CD8-positive, alpha-beta memory T cell (primary cell): Measurements from ENCODE around the gene REV3L. TPM values are rescaled to one million over a fixed set of nuclear protein-coding genes. Genes with fewer than 3 reads are reported as not detected.

ENCODE experiments used
- CTCF ChIA-PET: fragments of 350-600 bp; sonication (Branson Sonifier 250); formaldehyde crosslinking; loops from one replicate; lab custom pipeline; 2021; ENCODE audit warnings: antibody characterized with exemption; lab: Charles Lee
- POLR2A ChIA-PET: fragments of 350-600 bp; sonication (Branson Sonifier 250); formaldehyde crosslinking; loops from one replicate; lab custom pipeline; 2021; ENCODE audit warnings: antibody characterized with exemption; lab: Charles Lee
- DNase-seq, 5 donors: peaks; one replicate each; pipeline versions ENCODE4 v3.0.0 to v3.0.0-alpha.2; 2020 to 2022; ENCODE audit warnings: mixed read lengths in 1 of 5
- H3K27ac ChIP-seq: one replicate; pipeline ENCODE4 v1.7.0; 2013; ENCODE audit warnings: low read depth, mild to moderate bottlenecking, low read length, moderate library complexity
- H3K27me3 ChIP-seq: 2 replicates; pipeline ENCODE4 v1.7.0; 2013; ENCODE audit warnings: low read length, mild to moderate bottlenecking; ENCODE audit not compliant: insufficient read depth, poor library complexity, severe bottlenecking
- H3K36me3 ChIP-seq: 2 replicates; pipeline ENCODE4 v1.7.0; 2013; ENCODE audit warnings: mild to moderate bottlenecking, low read length, moderate library complexity; ENCODE audit not compliant: insufficient read depth
- H3K4me1 ChIP-seq: 2 replicates; pipeline ENCODE4 v1.7.0; 2013; ENCODE audit warnings: mild to moderate bottlenecking, low read length, moderate library complexity; ENCODE audit not compliant: insufficient read depth
- H3K4me3 ChIP-seq: 2 replicates; pipeline ENCODE4 v1.7.0; 2013; ENCODE audit warnings: mild to moderate bottlenecking, low read length
- H3K9me3 ChIP-seq: 2 replicates; pipeline ENCODE4 v1.7.0; 2013; ENCODE audit warnings: mild to moderate bottlenecking, low read length
- H3K27ac Mint-ChIP-seq, 8 donors: one replicate each; pipeline ENCODE4 v1.8.0; 2020 to 2021; ENCODE audit warnings: mixed read lengths in 8 of 8, mild to moderate bottlenecking in 6 of 8, inconsistent platforms in 3 of 8, moderate library complexity in 3 of 8
- H3K27me3 Mint-ChIP-seq, 2 donors: one replicate each; pipeline ENCODE4 v1.8.0; 2020 to 2021; ENCODE audit warnings: mixed read lengths in 2 of 2, mild to moderate bottlenecking in 1 of 2, moderate library complexity in 1 of 2
- H3K36me3 Mint-ChIP-seq, 3 donors: one replicate each; pipeline ENCODE4 v1.8.0; 2020 to 2021; ENCODE audit warnings: mixed read lengths in 3 of 3, inconsistent platforms in 1 of 3, mild to moderate bottlenecking in 1 of 3
- H3K4me1 Mint-ChIP-seq, 3 donors: one replicate each; pipeline ENCODE4 v1.8.0; 2020 to 2021; ENCODE audit warnings: mixed read lengths in 3 of 3, inconsistent platforms in 1 of 3, mild to moderate bottlenecking in 1 of 3
- H3K4me3 Mint-ChIP-seq, 7 donors: one replicate each; pipeline ENCODE4 v1.8.0; 2020 to 2021; ENCODE audit warnings: mixed read lengths in 7 of 7, mild to moderate bottlenecking in 6 of 7, moderate library complexity in 4 of 7, inconsistent platforms in 2 of 7
- H3K9me3 Mint-ChIP-seq, 5 donors: one replicate each; pipeline ENCODE4 v1.8.0; 2020 to 2022; ENCODE audit warnings: mixed read lengths in 5 of 5, mild to moderate bottlenecking in 3 of 5, moderate library complexity in 2 of 5, inconsistent platforms in 1 of 5
- polyA plus RNA-seq: library from polyadenylated mRNA; unstranded; fragments of 300-500 nt; fragmentation: Illumina TruSeq; gene quantifications from one replicate; pipeline ENCODE4 v1.2.3, GENCODE V29; 2021
- total RNA-seq, 2 experiments: library from RNA; stranded (reverse); gene quantifications; one replicate each; pipeline ENCODE4 v1.2.3, GENCODE V29; 2021

The REV3L gene
- total and polyA plus RNA-seq, 3 experiments from 2014 or later: 16.5 to 27.0 (median 20.8) TPM

DNA sequence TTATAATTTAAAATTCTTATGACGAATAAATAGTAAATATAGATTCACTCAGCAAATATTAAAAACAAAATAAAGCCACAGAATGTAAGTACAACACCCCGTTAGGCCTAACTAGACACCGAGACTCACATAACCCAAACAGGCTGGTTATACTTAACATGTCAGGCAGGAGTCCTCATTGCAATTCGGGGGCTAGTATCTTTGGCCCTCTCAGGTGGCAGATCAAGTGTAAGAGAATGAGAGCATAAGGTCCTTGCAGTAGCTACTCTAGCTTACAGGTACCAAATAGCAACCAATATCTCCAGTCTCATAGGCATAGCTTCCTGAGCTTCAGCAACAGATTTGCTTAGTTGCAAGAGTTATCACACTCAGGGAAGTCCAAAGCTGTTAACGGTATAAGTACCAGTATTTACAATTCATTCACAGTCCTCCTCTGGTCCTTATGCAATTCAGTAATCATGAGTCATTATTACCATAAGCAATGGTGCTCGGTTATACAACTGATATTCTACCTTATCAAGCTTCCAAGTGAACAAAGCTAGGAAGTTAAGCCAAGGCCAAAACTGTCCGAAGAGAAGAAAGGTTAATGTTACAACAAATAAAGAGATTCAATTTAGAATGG, 20.1 kb downstream of the REV3L start:
- Histone ChIP-seq H3K27me3 (no peaks in the 10 kb centered on the region), H3K4me3 (no peak overlapping the region), H3K9me3 (no peaks in the 10 kb centered on the region), H3K36me3 (no peaks in the 10 kb centered on the region), H3K4me1 (peaks cover 17% of the 10 kb centered on the region), H3K27ac (no peak overlapping the region)
- Mint-ChIP-seq H3K36me3 (peaks cover 19 to 28% (median 23%) of the 10 kb centered on the region in 3 donors), H3K27me3 (no peaks in the 10 kb centered on the region), H3K4me1 (peaks cover 34 to 59% (median 49%) of the 10 kb centered on the region in 3 donors), H3K9me3 (peaks cover 0 to 11% (median 8%) of the 10 kb centered on the region in 5 donors), H3K27ac (peak overlapping the region; percentile 1 to 67 (median 18)), H3K4me3 (peak overlapping the region in 2 of 7 donors; percentile 1 to 15)
- CTCF ChIA-PET: interaction anchor here (0.9 to 2.9 kb wide), 2 partner anchors 16 to 203 kb away, joined by 3 to 12 read pairs; a partner anchor contains a TSS
- no peak for DNase-seq
- POLR2A ChIA-PET: no interaction called here

DNA sequence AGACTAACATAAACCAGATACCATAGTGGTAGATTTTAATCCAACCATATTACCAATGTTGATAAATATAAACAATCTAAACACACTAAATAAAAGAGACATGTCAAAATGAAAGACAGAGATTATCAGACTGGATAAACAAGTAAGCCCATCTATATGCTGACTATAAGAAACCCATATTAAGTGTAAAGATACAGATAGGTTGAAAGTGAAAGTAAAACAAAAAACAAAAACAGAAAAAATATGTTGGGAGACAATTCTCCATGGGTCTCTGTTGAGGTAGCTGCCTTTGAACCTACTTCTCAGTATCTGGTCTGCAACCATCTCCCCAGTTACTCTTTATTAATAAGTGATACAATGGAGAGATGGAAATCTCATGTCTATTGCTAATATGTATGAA, 21.2 kb downstream of the REV3L start:
- Mint-ChIP-seq H3K36me3 (peaks cover 19 to 32% (median 27%) of the 10 kb centered on the region in 3 donors), H3K4me1 (peaks cover 38 to 57% (median 52%) of the 10 kb centered on the region in 3 donors), H3K9me3 (peaks cover 0 to 14% (median 8%) of the 10 kb centered on the region in 5 donors), H3K4me3 (peak overlapping the region; percentile 55 to 87 (median 72)), H3K27ac (peak overlapping the region; percentile 65 to 85 (median 82)), H3K27me3 (no peaks in the 10 kb centered on the region)
- ChIA-PET CTCF (interaction anchor here (2.9 kb wide), 1 partner anchor 17 kb away, joined by 12 read pairs; no protein-coding TSS in a partner anchor), POLR2A (no interaction called here)
- peaks cover 17% of the 10 kb centered on the region for H3K4me1 ChIP-seq
- H3K4me3 ChIP-seq: peak overlapping the region; percentile 25
- H3K9me3 ChIP-seq: no peaks in the 10 kb centered on the region
- H3K27me3 ChIP-seq: no peaks in the 10 kb centered on the region
- no peak overlapping the region for H3K27ac ChIP-seq
- no peaks in the 10 kb centered on the region for H3K36me3 ChIP-seq
- peak in 1 of 5 donors; percentile 6 for DNase-seq

DNA sequence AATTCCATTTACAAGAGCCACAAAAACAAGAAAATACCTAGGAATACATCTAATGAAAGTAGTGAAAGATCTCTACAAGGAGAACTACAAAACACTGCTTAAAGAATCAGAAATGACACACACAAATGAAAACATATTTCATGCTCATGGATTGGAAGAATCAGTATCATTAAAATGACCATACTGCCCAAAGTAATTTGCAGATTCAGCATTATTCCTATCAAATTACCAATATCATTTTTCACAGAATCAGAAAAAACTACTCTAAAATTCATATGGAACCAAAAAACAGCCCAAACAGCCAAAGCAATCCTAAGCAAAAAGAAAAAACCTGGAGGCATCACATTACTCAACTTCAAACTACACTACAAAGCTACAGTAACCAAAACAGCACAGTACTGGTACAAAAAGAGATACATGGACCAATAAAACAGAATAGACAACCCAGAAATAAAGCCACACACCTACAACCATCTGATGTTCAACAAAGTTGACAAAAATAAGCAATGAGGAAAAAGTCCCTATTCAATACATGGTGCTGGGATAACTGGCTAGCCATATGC, 24.3 kb downstream of the REV3L start:
- Mint-ChIP-seq H3K36me3 (peaks cover 21 to 32% (median 32%) of the 10 kb centered on the region in 3 donors), H3K4me1 (peaks cover 38 to 65% (median 56%) of the 10 kb centered on the region in 3 donors), H3K4me3 (no peak overlapping the region), H3K9me3 (peaks cover 0 to 14% (median 8%) of the 10 kb centered on the region in 5 donors), H3K27me3 (no peaks in the 10 kb centered on the region), H3K27ac (peak overlapping the region in 1 of 8 donors; percentile 28)
- no peaks in the 10 kb centered on the region for H3K9me3 ChIP-seq
- CTCF ChIA-PET: no interaction called here
- no peaks in the 10 kb centered on the region for H3K36me3 ChIP-seq
- POLR2A ChIA-PET: no interaction called here
- H3K4me3 ChIP-seq: no peak overlapping the region
- no peak for DNase-seq
- H3K4me1 ChIP-seq: peaks cover 17% of the 10 kb centered on the region
- no peaks in the 10 kb centered on the region for H3K27me3 ChIP-seq
- no peak overlapping the region for H3K27ac ChIP-seq

DNA sequence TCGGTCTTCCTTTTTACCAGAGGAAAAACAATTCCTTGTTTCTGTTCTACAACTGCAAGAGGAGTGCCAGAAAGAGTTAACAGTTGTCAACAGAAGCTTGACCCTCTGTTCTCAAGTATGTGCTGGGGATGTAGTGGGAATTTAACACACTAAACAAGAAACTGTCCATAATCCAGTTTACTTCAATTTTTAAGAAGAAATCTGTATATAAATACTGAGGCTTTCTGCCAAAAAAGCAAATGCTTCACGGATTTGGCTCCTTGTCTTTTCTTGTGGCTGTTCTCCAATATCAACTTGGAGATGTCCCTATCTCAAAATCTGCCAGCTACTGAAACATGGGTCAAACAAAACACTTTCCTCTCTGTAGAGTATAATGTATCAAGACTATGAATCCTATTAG, 26.8 kb downstream of the REV3L start:
- peaks cover 19 to 59% (median 42%) of the 10 kb centered on the region in 3 donors for H3K4me1 Mint-ChIP-seq
- H3K27me3 Mint-ChIP-seq: peaks cover 0 to 2% of the 10 kb centered on the region in 2 donors
- peaks cover 0 to 14% (median 8%) of the 10 kb centered on the region in 5 donors for H3K9me3 Mint-ChIP-seq
- no peak overlapping the region for H3K4me3 Mint-ChIP-seq
- no peaks in the 10 kb centered on the region for H3K36me3 ChIP-seq
- no peak overlapping the region for H3K27ac Mint-ChIP-seq
- POLR2A ChIA-PET: no interaction called here
- no peaks in the 10 kb centered on the region for H3K4me1 ChIP-seq
- no peak overlapping the region for H3K27ac ChIP-seq
- no peaks in the 10 kb centered on the region for H3K27me3 ChIP-seq
- CTCF ChIA-PET: no interaction called here
- H3K9me3 ChIP-seq: no peaks in the 10 kb centered on the region
- DNase-seq: no peak
- peaks cover 21 to 32% (median 32%) of the 10 kb centered on the region in 3 donors for H3K36me3 Mint-ChIP-seq
- no peak overlapping the region for H3K4me3 ChIP-seq

DNA sequence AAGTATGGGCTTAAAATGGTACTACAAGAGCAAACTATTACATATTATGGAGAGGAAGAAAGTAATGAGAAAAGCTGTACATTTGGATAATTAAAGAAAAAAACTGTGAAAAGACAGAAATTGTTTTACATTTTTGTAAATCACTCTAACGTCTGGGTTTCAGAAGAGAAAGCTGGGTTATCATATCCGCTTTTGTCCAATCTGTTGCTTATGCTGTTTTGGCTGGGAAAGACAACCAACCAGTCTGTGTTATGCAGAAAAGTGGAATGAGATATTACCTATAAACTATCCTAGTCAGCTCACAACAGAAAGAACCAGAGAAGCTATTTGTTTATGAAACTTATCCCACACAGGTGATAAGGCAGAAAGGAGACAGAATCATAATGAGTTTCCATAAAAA, 32.4 kb downstream of the REV3L start:
- no peak for DNase-seq
- Mint-ChIP-seq H3K36me3 (peaks cover 0 to 8% (median 4%) of the 10 kb centered on the region in 3 donors), H3K9me3 (no peaks in the 10 kb centered on the region), H3K27me3 (peaks cover 0 to 3% of the 10 kb centered on the region in 2 donors), H3K27ac (no peak overlapping the region), H3K4me1 (peaks cover 7 to 44% (median 34%) of the 10 kb centered on the region in 3 donors), H3K4me3 (no peak overlapping the region)
- Histone ChIP-seq H3K27ac (no peak overlapping the region), H3K9me3 (no peaks in the 10 kb centered on the region), H3K4me3 (no peak overlapping the region), H3K4me1 (no peaks in the 10 kb centered on the region), H3K36me3 (no peaks in the 10 kb centered on the region), H3K27me3 (no peaks in the 10 kb centered on the region)
- ChIA-PET POLR2A (no interaction called here), CTCF (no interaction called here)

DNA sequence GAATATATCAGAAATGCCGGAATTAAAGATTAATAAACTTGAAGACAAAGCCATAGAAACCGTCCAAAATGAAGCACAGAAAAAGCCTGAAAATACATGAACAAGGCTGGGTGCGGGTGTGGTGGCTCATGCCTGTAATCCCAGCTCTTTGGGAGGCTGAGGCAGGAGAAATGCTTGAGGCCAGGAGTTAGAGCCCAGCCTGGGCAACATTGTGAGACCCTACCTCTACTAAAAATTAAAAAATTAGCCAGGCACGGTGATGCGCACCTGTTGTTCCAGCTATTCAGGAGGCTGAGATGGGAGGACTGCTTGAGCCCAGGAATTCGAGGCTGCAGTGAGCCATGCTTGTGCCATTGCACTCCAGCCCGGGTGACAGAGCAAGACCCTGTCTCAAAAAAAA, 32.9 kb downstream of the REV3L start:
- Mint-ChIP-seq H3K4me3 (no peak overlapping the region), H3K9me3 (no peaks in the 10 kb centered on the region), H3K27me3 (peaks cover 0 to 3% of the 10 kb centered on the region in 2 donors), H3K4me1 (peaks cover 9 to 46% (median 35%) of the 10 kb centered on the region in 3 donors), H3K36me3 (peaks cover 0 to 7% (median 4%) of the 10 kb centered on the region in 3 donors), H3K27ac (peak overlapping the region in 1 of 8 donors; percentile 25)
- ChIA-PET POLR2A (no interaction called here), CTCF (interaction anchor here (1.0 kb wide), 1 partner anchor 191 kb away, joined by 3 read pairs; a partner anchor contains a TSS)
- no peak overlapping the region for H3K4me3 ChIP-seq
- H3K9me3 ChIP-seq: no peaks in the 10 kb centered on the region
- no peak for DNase-seq
- no peak overlapping the region for H3K27ac ChIP-seq
- no peaks in the 10 kb centered on the region for H3K36me3 ChIP-seq
- H3K27me3 ChIP-seq: no peaks in the 10 kb centered on the region
- H3K4me1 ChIP-seq: no peaks in the 10 kb centered on the region

DNA sequence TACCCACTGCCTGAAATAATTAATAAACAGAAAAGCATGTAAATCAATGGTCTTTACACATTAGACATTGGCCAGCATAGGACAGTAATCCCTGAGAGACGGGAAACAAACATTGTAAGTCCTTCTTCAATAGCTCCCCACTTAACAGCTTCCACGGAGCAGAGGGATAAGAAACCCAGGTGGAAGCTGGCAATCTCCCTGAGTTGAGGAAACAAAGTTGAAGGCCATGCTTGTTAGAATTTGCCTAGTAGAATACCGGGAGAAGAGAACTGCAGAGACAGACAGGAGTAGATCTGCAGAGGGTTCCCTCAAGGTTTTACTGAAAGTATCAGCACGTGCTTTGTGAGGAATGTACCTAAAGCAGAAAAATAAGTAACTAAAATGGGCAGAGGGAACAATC, 33.9 kb downstream of the REV3L start:
- Histone ChIP-seq H3K4me3 (no peak overlapping the region), H3K9me3 (no peaks in the 10 kb centered on the region), H3K27ac (no peak overlapping the region), H3K36me3 (no peaks in the 10 kb centered on the region), H3K27me3 (no peaks in the 10 kb centered on the region), H3K4me1 (no peaks in the 10 kb centered on the region)
- Mint-ChIP-seq H3K9me3 (no peaks in the 10 kb centered on the region), H3K4me3 (no peak overlapping the region), H3K4me1 (peaks cover 9 to 52% (median 42%) of the 10 kb centered on the region in 3 donors), H3K27me3 (peaks cover 0 to 3% of the 10 kb centered on the region in 2 donors), H3K27ac (no peak overlapping the region), H3K36me3 (peaks cover 0 to 3% (median 2%) of the 10 kb centered on the region in 3 donors)
- ChIA-PET CTCF (interaction anchor here (1.0 kb wide), 1 partner anchor 190 kb away, joined by 3 read pairs; a partner anchor contains a TSS), POLR2A (no interaction called here)
- no peak for DNase-seq

DNA sequence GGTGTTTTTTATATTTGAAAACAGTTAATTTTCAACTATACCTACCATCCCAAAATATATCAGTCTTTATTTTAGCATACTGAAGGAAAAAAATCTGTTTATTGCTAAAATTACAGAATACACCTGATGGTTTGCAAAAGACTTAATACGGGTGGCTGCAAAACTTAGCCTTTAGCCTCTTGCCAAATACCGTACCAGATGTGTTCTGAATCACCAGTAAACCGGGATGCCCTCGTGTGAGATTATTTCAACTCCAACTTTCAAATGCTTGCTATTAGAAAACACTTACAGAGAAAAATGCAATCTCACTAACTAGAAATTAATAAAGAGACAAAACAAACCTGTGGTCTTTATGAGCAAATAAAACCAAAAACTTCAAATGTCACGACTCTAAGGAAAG, 36.0 kb downstream of the REV3L start:
- H3K27me3 ChIP-seq: no peaks in the 10 kb centered on the region
- H3K27me3 Mint-ChIP-seq: peaks cover 0 to 1% of the 10 kb centered on the region in 2 donors
- peaks cover 16 to 51% (median 51%) of the 10 kb centered on the region in 3 donors for H3K4me1 Mint-ChIP-seq
- ChIA-PET POLR2A (no interaction called here), CTCF (no interaction called here)
- no peaks in the 10 kb centered on the region for H3K9me3 Mint-ChIP-seq
- no peaks in the 10 kb centered on the region for H3K9me3 ChIP-seq
- H3K4me3 ChIP-seq: no peak overlapping the region
- no peaks in the 10 kb centered on the region for H3K4me1 ChIP-seq
- no peaks in the 10 kb centered on the region for H3K36me3 ChIP-seq
- H3K27ac Mint-ChIP-seq: no peak overlapping the region
- H3K27ac ChIP-seq: no peak overlapping the region
- H3K4me3 Mint-ChIP-seq: no peak overlapping the region
- no peak for DNase-seq
- H3K36me3 Mint-ChIP-seq: peaks cover 0 to 3% (median 2%) of the 10 kb centered on the region in 3 donors
